Transverse colon (tissue), 4 donors: Measurements from ENCODE around the gene TRMO.

Experiments used
- CTCF ChIP-seq, 5 experiments: fragments of 200-600 bp in 3 of 5; fragments of 450-650 bp in 2 of 5; sonication (generic) in 3 of 5; IDR thresholded peaks; 1 replicate in 2 of 5; 2 replicates in 3 of 5; pipeline ENCODE4 v1.5.1; 2016 to 2017; ENCODE audit warnings: antibody characterized with exemption in 5 of 5, inconsistent platforms in 3 of 5, mild to moderate bottlenecking in 2 of 5, moderate library complexity in 1 of 5
- EP300 ChIP-seq: sonication (generic); formaldehyde crosslinking; IDR thresholded peaks from one replicate; pipeline ENCODE4 v1.6.1; 2017; ENCODE audit warnings: antibody characterized with exemption, low read depth
- POLR2A ChIP-seq: fragments of 450-650 bp; IDR thresholded peaks from one replicate; pipeline ENCODE4 v1.6.1; 2016; ENCODE audit warnings: antibody characterized with exemption, mild to moderate bottlenecking, moderate library complexity
- POLR2AphosphoS5 ChIP-seq, 3 donors: sonication (generic); formaldehyde crosslinking; IDR thresholded peaks; one replicate each; pipeline ENCODE4 v1.6.1; 2016; ENCODE audit warnings: antibody characterized with exemption in 3 of 3

- no peak for TF ChIP-seq CTCF (IDR thresholded peaks at IDR 0.05)
- no peak for TF ChIP-seq POLR2A
- no peak for TF ChIP-seq EP300
- no peak for TF ChIP-seq POLR2AphosphoS5 (IDR thresholded peaks at IDR 0.05)
These were observed 46.7 kb upstream of the TRMO start for GRCh38 chr9:97969014-97969413.
